GM19438 (cell line): ENCODE results near the gene CERS5.
A peak's percentile ranks its signal among the peaks of the same experiment; 100 is the strongest.

Experiments used
- ATAC-seq: cut with Tn5 transposase; IDR thresholded peaks from one replicate; pipeline ENCODE4 v1.9.1; 2021; ENCODE audit warnings: low read depth; ENCODE audit not compliant: unreplicated experiment

Gene CERS5, protein sequence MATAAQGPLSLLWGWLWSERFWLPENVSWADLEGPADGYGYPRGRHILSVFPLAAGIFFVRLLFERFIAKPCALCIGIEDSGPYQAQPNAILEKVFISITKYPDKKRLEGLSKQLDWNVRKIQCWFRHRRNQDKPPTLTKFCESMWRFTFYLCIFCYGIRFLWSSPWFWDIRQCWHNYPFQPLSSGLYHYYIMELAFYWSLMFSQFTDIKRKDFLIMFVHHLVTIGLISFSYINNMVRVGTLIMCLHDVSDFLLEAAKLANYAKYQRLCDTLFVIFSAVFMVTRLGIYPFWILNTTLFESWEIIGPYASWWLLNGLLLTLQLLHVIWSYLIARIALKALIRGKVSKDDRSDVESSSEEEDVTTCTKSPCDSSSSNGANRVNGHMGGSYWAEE

GRCh38 chr12:50167049-50167828 lies at the start of gene CERS5:
CERS5 (minus strand) TSS chr12:50167369; CDS start chr12:50167297, 72 bp downstream.
- peak; percentile 97 for ATAC-seq

GRCh38 chr12:50215033-50215432 lies 47.9 kb upstream of the CERS5 start:
- no peak for ATAC-seq

DNA sequence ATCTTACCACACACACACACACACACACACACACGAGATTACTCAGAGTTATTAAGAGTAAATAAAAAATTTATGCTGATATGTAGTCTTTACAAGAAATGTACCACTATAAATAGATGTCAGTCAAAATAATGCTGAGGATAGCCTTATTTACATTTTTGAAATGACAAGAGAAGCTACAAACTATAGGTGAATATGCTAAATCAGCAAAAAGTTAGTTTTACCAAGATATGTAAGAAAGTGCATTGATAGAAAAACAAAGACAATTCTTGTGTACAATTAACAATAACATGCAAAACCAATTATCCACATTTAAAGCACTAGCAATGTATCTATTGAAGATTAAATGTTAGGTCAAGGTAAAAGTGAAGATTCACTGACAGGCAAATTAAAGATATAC lies 46.8 kb upstream of the CERS5 start:
- no peak for ATAC-seq

DNA sequence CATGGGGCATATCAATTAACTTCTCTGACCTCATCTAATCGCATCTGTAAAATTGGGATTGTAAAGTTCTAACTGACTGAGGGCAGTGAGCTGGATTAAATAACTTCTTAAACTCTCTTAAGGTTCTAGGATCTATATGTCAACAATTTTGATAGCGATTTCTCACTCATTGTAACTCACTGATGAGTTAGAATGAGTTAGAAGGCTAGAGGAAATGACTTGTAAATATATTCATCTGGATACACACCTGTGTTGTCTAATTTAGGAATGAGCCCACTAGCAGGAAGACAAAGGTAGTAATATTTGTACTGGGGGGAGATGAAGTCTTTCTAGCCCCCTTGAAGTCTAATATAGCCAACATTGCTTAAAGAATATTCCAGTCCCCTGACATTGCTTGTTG lies 46.3 kb upstream of the CERS5 start:
- no peak for ATAC-seq

- ATAC-seq = no peak
These were observed 44.9 kb upstream of the CERS5 start for GRCh38 chr12:50212071-50212467.

DNA sequence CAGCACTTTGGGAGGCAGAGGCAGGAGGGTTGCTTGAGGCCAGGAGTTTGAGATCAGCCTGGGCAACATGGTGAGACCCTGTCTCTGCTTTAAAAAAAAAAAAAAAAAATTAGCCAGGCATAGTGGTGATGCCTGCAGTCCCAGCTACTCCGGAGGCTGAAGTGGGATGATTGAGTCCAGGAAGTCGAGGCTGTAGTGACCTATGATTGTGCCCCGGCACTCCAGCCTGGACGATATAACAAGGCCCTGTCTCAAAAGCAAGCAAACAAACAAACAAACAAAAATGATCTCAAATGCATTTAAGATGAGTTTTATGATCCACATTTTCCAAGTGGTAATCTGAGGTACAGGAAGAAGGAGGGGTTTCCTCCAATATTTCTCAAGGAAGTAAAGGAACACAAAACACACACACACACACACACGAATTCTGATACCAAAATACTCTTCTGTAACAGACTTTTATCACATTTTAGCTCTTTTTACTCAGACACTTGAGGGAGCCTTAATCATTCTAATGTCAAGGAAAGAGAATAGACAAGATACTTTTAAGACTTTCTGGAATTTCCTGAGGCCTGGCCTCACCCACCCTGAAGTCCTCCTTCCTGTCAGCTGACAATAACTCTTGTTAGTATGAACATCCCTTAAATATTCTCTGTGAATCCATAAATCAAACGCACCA lies 44.4 kb upstream of the CERS5 start:
- no peak for ATAC-seq

- ATAC-seq = no peak
These were observed 40.3 kb upstream of the CERS5 start for GRCh38 chr12:50207424-50207823.

DNA sequence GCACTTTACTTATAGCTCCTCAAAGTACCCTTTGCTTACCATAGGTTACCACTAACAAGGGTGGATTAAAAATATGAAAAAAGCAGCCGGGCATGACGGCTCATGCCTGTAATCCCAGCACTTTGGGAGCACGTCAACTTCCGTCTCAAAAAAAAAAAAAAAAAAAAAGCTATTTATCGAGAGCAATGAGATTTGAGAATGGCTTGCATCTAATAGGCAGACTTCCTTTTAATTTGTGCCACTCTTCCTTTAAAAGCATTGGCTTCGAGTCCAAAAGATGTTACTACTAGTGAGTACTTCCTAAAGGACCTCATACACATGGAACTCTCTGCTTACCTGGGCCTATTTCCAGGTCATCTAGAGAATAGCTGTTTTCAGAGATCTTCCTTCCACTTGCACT lies 38.5 kb upstream of the CERS5 start:
- no peak for ATAC-seq

DNA sequence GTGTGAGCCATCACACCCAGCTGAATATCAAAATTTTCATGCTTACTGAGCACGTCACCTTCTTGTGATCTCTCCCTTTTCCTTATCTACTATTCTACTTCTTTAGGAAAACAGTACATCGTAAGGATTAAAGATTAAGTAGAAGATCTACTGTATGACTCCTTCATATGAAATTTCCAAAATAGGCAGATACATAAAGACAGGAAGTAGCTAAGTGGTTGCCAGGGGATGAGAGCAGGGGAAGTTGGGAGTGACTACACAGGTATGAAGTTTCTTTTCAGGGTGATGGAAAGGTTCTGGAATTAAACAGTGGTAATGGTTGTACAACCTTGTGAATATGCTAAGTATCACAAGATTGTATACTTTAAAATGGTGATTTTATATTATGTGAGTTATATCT lies 36.5 kb upstream of the CERS5 start:
- ATAC-seq = no peak

- ATAC-seq = no peak
These were observed 34.9 kb upstream of the CERS5 start for GRCh38 chr12:50201987-50202521.

DNA sequence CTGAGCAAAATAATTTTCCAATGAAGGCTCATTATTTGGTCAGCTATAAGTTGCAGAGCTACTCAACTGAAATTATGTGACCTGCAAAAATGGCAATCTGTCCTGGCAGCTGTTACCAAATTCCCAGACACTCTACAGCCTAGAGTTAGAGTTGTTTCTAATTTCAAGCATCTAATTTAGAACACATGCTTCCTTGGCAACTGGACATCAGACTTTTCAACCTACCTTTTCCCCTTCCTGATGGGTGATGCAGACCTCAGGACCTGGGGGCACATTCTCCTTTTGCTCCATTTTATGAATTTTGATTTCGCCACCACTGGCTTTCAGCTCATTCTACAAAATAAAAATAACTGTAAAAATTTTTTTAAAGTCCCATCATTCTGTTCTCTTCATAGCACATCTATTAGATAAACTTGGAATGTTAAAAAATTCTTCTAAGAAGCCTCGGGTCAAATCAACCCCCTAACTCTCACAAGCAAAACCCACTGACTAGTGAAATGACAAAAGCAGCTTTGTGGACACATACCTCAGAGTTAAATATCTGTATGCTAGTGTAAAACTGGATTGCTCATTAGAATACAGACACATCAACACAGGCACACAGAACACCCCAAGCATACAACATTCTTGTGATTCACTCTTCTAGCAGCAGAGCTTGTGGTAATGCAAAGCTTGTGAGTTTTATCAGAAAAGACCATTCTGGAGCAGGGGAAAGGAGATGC lies 33.5 kb upstream of the CERS5 start:
- ATAC-seq = no peak

DNA sequence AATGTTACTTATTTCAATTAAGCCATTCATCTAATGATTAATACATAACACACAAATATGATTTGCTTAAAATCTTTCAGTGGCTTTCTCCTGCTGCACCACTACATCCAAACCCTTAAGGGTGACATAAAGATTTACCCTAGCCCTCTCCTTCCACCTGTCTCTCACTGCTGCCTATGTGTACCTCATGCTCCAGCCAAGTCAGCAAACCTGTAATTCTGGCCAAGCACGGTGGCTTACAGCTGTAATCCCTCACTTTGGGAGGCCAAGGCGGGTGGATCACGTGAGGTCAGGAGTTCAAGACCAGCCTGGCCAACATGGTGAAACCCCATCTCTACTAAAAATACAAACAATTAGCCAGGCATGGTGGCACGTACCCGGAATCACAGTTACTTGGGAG lies 31.7 kb upstream of the CERS5 start:
- ATAC-seq = no peak

- ATAC-seq = no peak
These were observed 30.1 kb upstream of the CERS5 start for GRCh38 chr12:50197297-50197727.

DNA sequence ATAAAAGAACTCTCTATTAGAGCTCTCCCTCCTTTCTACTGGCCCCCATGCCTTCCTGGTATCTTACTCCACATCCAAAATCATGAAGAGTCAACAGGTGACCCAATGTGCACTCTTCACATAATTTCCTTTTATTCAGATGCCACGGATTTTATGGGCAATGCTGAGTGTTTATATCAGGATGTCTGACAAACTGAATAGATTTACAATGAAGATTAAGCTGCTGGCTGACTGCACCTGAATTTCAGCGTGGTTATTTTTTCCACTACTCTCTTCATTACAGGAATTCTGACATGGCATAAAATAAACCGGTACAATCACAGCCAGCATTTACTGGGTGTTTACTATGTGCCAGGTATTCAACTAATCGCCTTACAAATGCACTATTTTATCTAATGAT lies 29.4 kb upstream of the CERS5 start:
- no peak for ATAC-seq

DNA sequence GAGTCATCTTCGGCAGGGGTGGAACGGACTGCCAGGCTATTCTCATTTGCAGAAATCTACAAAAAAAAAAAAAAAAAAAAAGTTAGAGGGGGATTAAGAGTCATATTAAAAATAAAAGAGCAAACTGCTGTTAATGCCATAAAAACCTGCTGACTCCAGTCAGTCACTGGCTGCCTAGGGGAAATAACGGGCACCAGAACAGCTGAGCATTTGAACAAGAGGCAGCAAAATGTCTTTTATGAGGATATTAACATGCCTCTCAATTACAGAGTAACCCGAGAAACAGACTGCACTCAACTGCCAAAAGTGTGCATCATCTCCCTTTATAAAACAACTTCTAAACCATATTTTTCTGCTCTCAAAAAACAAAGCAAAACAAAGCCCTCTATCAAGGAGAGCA lies 28.7 kb upstream of the CERS5 start:
- ATAC-seq = no peak

DNA sequence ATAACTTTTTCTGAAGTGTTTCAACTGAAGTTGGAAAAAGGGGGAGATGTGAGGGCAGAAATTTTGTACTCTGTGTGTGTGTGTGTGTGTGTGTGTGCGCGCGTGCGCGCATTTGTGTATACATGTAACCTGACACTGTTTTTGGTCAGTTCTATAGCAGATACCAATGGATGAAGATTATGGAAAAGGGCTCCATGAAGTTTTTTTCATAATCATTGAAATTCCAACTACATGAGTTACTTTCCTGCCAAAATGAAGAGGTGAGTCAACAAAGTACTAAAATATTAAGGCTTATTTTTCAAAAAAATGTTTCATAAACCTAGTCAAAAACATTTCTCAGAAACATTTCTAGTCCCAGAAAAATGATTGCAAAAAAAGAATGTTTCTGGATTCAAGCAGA lies 25.7 kb upstream of the CERS5 start:
- no peak for ATAC-seq

DNA sequence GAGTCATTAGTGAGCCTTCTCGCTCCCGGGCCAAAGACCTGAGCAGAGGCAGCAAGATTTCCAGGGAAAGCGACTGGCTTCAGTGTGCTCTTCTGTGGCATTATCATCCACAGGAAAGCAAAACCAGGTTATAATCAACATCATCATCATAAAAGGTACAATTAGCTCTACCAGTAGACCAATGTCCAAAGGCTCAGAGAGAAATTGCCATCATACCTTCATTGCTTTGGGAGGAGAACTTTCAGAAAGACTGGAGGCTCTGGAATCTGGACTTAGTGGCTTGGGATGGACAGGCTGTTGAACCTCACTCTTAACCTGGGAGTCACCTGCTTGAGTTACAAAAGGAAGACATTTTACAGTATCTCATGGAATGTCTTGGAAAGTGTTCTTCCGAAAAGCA lies 25.1 kb upstream of the CERS5 start:
- ATAC-seq = no peak

DNA sequence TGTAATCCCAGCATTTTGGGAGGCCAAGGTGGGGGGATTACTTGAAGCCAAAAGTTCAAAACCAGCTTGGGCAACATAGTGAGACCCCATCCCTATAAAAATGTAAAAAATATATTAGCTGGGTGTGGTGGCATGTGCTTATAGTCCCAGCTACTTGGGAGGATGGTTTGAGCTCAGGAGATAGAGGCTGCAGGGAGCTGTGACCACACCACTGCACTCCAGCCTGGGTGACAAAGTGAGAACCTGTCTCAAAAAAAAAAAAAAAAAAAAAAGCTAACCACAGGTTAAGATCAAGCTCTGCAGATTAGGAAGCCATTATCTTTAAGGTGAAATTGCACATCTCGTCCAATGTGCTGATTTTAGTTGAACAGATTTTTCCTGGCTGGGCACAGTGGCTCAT lies 23.7 kb upstream of the CERS5 start:
- no peak for ATAC-seq

DNA sequence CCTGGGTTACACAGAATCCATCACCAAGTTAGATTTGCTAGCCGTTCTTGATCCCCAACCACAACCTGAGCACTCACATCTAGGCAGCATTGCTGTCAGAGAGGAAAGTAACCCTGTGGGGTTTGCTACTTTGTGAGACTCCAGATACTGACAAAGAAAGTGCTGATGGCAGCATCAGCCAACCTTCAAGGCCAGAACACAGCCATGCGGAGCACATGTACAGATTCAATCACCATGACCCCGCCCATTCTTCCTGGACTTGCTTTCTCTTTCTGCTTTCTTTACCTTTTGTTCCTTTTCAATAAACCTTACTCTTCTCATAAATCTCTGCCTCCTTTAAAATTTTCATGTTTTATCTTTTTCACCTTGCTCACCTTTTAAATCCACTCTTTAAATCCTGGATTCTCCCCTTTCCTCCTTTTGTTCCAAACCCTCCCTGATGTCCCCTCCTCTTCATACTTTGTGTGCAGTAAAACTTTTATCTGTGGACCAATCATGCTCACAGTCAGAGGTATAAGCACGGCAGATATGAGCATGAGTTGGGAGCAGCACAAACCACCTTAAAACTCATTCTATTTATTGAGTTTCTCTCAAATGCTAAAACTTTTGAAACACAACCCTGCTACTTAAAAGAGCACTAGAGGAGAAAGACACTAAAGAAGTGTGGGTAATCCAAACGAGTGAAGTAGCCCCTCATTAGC lies 21.9 kb upstream of the CERS5 start:
- no peak for ATAC-seq

DNA sequence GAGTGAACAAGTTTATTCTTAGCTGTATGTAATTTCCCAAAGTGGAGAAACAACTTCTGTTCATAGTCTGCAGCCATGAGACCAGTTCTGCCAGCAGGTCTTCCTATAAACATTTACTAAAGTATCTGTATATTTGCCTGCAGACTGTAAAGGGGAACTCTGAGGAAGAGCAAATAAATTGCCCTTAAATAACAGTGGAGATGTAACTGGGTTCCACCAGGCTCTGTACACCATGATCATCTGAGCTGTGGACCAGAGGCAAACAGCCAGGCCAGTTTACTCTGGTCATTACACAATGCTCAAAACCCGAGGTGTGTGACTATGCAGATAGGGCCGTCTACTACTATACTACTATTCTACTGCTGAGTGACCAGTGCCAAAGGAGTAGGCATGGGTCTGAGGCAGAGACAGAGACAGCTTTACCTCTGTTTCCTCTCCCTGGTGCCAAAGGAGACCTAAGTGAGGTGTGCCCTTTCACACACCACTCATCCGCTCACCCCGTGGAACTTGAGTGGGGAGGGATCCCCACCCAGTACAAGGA lies 21.1 kb upstream of the CERS5 start:
- no peak for ATAC-seq
